Transverse colon (tissue), 4 donors: ENCODE data around the gene NRARP. TPM values are rescaled to one million over a fixed set of nuclear protein-coding genes. Genes with fewer than 3 reads are reported as not detected.
"Not testable (repeated sequence)": the region's sequence is repeated elsewhere in the genome, so short reads cannot be mapped to it uniquely, and the experiment has no call there.

Source experiments
- DNase-seq: peaks from one replicate; pipeline ENCODE4 v3.0.0-alpha.2; 2019
- H3K27ac ChIP-seq, 4 donors: fragments of 200-600 bp; sonication (generic); 2 replicates each; pipeline ENCODE4 v1.5.1; 2016 to 2018; ENCODE audit warnings: inconsistent platforms in 4 of 4
- H3K27me3 ChIP-seq: fragments of 200-600 bp; sonication (generic); 2 replicates; pipeline ENCODE4 v1.5.1; 2017; ENCODE audit warnings: inconsistent platforms
- H3K36me3 ChIP-seq, 4 donors: fragments of 200-600 bp; sonication (generic); 2 replicates each; pipeline ENCODE4 v1.5.1; 2017 to 2019; ENCODE audit warnings: inconsistent platforms in 4 of 4
- H3K4me1 ChIP-seq, 4 donors: fragments of 200-600 bp; sonication (generic); 2 replicates each; pipeline ENCODE4 v1.5.1; 2017 to 2020; ENCODE audit warnings: inconsistent platforms in 4 of 4
- H3K4me3 ChIP-seq, 4 donors: fragments of 200-600 bp; sonication (generic); 1 replicate in 1 of 4; 2 replicates in 3 of 4; pipeline versions ENCODE4 v1.5.1 to v1.6.1; 2017 to 2019; ENCODE audit warnings: inconsistent platforms in 4 of 4
- H3K9me3 ChIP-seq, 2 donors: fragments of 200-600 bp; sonication (generic); 2 replicates each; pipeline ENCODE4 v1.5.1; 2017 to 2019; ENCODE audit warnings: inconsistent platforms in 2 of 2
- CTCF ChIP-seq, 5 experiments: fragments of 200-600 bp in 3 of 5; fragments of 450-650 bp in 2 of 5; sonication (generic) in 3 of 5; IDR thresholded peaks; 1 replicate in 2 of 5; 2 replicates in 3 of 5; pipeline ENCODE4 v1.5.1; 2016 to 2017; ENCODE audit warnings: antibody characterized with exemption in 5 of 5, inconsistent platforms in 3 of 5, mild to moderate bottlenecking in 2 of 5, moderate library complexity in 1 of 5
- EP300 ChIP-seq: sonication (generic); formaldehyde crosslinking; IDR thresholded peaks from one replicate; pipeline ENCODE4 v1.6.1; 2017; ENCODE audit warnings: antibody characterized with exemption, low read depth
- POLR2A ChIP-seq: fragments of 450-650 bp; IDR thresholded peaks from one replicate; pipeline ENCODE4 v1.6.1; 2016; ENCODE audit warnings: antibody characterized with exemption, mild to moderate bottlenecking, moderate library complexity
- POLR2AphosphoS5 ChIP-seq, 3 donors: sonication (generic); formaldehyde crosslinking; IDR thresholded peaks; one replicate each; pipeline ENCODE4 v1.6.1; 2016; ENCODE audit warnings: antibody characterized with exemption in 3 of 3
- WGBS, 2 donors: methylation state at CpG; one replicate each; pipeline ENCODE4 v1.1.5; 2018; ENCODE audit warnings: low coverage in 1 of 2; 5-methylcytosine and 5-hydroxymethylcytosine counted together
- in situ Hi-C, 4 donors: fragments of 200-750 bp; cut with MboI; loops; one replicate each; pipeline versions ENCODE4 v1.15.0 to v1.15.1; 2017; ENCODE audit warnings: low sequenced_read_pairs in 3 of 4, low pct_ligation_motif_present in 1 of 4, low pct_unique_long_range_greater_than_20kb in 1 of 4
- intact Hi-C: fragments of 100-400 bp; cut with DNase I; formaldehyde crosslinking; loops from one replicate; pipeline ENCODE4 v1.15.1; 2023; ENCODE audit warnings: low total_unique reads
- total RNA-seq, 4 donors: library from RNA; depleted of rRNA; stranded (reverse); fragments of >200 nt; gene quantifications; one replicate each; pipeline ENCODE4 v1.1.0, GENCODE V29; 2016

Gene NRARP
- total RNA-seq, 4 donors from 2014 or later, result 92.0 to 343 (median 134) TPM

GRCh38 chr9:137330689-137331088 lies 28.6 kb upstream of the NRARP start:
- Histone ChIP-seq H3K4me1 (no peaks in the 10 kb centered on the region), H3K27me3 (no peaks in the 10 kb centered on the region), H3K36me3 (no peaks in the 10 kb centered on the region), H3K4me3 (no peak overlapping the region), H3K9me3 (no peaks in the 10 kb centered on the region), H3K27ac (no peak overlapping the region)
- intact Hi-C loops (no loop called here), in situ Hi-C loops (no loop called here)
- WGBS, 2 donors, result 92 to 97% methylated on average over 5 to 6 of the region's 6 CpGs
- TF ChIP-seq EP300, result no peak
- no peak for TF ChIP-seq POLR2AphosphoS5 (IDR thresholded peaks at IDR 0.05)
- no peak for TF ChIP-seq CTCF (IDR thresholded peaks at IDR 0.05)
- no peak for TF ChIP-seq POLR2A
- no peak for DNase-seq

- intact Hi-C loops, in situ Hi-C loops, H3K27ac ChIP-seq, H3K9me3 ChIP-seq, H3K4me3 ChIP-seq, H3K27me3 ChIP-seq, H3K4me1 ChIP-seq, DNase-seq, H3K36me3 ChIP-seq: not testable (repeated sequence)
- WGBS, 2 donors, result 48 to 66% methylated on average over 5 to 21 of the region's 26 CpGs
Observed at GRCh38 chr9:137329590-137329989, 27.5 kb upstream of the NRARP start.

- H3K27ac ChIP-seq, intact Hi-C loops, H3K4me1 ChIP-seq, H3K9me3 ChIP-seq, H3K4me3 ChIP-seq, H3K27me3 ChIP-seq, H3K36me3 ChIP-seq, in situ Hi-C loops, DNase-seq: not testable (repeated sequence)
- 64 to 68% methylated on average over 8 of the region's 8 CpGs for WGBS, 2 donors
Observed at GRCh38 chr9:137327641-137328550, 25.8 kb upstream of the NRARP start.

- no peak overlapping the region for H3K27ac ChIP-seq
- H3K27me3 ChIP-seq, result no peaks in the 10 kb centered on the region
- intact Hi-C loops, result no loop called here
- DNase-seq, result no peak
- TF ChIP-seq POLR2AphosphoS5 (IDR thresholded peaks at IDR 0.05) (no peak), POLR2A (no peak), CTCF (IDR thresholded peaks at IDR 0.05) (no peak), EP300 (no peak)
- no peaks in the 10 kb centered on the region for H3K9me3 ChIP-seq
- 72 to 83% methylated on average over 19 of the region's 19 CpGs for WGBS, 2 donors
- H3K36me3 ChIP-seq, result no peaks in the 10 kb centered on the region
- no peak overlapping the region for H3K4me3 ChIP-seq
- in situ Hi-C loops, result no loop called here
- no peaks in the 10 kb centered on the region for H3K4me1 ChIP-seq
Observed at GRCh38 chr9:137326445-137327065, 24.5 kb upstream of the NRARP start.

- 96 to 98% methylated on average over 7 to 12 of the region's 12 CpGs for WGBS, 2 donors
- intact Hi-C loops, result no loop called here
- no peak for DNase-seq
Observed at GRCh38 chr9:137325799-137326198, 23.7 kb upstream of the NRARP start.

More at GRCh38 chr9:137325799-137326198, 23.7 kb upstream of the NRARP start:
- in situ Hi-C loops, result no loop called here
- Histone ChIP-seq H3K9me3 (no peaks in the 10 kb centered on the region), H3K27me3 (no peaks in the 10 kb centered on the region), H3K27ac (no peak overlapping the region), H3K4me1 (no peaks in the 10 kb centered on the region), H3K4me3 (no peak overlapping the region), H3K36me3 (no peaks in the 10 kb centered on the region)
- TF ChIP-seq CTCF (IDR thresholded peaks at IDR 0.05) (no peak), EP300 (no peak), POLR2A (no peak), POLR2AphosphoS5 (IDR thresholded peaks at IDR 0.05) (no peak)
